Prostate gland (tissue), 2 donors: ENCODE results near the gene VWA1.

Experiments used
- POLR2AphosphoS5 ChIP-seq: sonication (generic); formaldehyde crosslinking; IDR thresholded peaks from one replicate; pipeline ENCODE4 v1.6.1; 2017; ENCODE audit warnings: antibody characterized with exemption
- TF ChIP-seq, protein P1 (sequence below), 4 experiments: fragments of 200-600 bp in 2 of 4; fragments of 450-650 bp in 2 of 4; sonication (generic) in 2 of 4; IDR thresholded peaks; 1 replicate in 3 of 4; 2 replicates in 1 of 4; pipeline ENCODE4 v1.5.1; 2016 to 2019; ENCODE audit warnings: antibody characterized with exemption in 4 of 4, mild to moderate bottlenecking in 2 of 4, moderate library complexity in 2 of 4

DNA sequence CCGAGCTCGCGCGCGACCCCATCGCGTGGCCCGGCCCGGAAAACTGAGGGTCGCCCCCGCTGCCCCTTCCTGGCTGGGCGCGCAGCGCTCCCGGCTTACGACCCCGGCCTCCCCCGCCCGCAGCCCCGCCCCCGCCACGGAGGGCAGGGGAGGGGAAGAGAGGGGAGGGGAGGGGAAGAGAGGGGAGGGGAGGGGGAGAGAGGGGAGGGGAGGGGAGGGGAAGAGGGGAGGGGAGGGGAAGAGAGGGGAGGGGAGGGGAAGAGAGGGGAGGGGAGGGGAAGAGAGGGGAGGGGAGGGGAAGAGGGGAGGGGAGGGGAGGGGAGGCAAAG is 7.7 kb upstream of the VWA1 start:
- TF ChIP-seq, protein P1, sequence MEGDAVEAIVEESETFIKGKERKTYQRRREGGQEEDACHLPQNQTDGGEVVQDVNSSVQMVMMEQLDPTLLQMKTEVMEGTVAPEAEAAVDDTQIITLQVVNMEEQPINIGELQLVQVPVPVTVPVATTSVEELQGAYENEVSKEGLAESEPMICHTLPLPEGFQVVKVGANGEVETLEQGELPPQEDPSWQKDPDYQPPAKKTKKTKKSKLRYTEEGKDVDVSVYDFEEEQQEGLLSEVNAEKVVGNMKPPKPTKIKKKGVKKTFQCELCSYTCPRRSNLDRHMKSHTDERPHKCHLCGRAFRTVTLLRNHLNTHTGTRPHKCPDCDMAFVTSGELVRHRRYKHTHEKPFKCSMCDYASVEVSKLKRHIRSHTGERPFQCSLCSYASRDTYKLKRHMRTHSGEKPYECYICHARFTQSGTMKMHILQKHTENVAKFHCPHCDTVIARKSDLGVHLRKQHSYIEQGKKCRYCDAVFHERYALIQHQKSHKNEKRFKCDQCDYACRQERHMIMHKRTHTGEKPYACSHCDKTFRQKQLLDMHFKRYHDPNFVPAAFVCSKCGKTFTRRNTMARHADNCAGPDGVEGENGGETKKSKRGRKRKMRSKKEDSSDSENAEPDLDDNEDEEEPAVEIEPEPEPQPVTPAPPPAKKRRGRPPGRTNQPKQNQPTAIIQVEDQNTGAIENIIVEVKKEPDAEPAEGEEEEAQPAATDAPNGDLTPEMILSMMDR (IDR thresholded peaks at IDR 0.05): no peak
- TF ChIP-seq POLR2AphosphoS5: no peak
